Loucy (cell line): Measurements from ENCODE around the gene KPNB1.

ENCODE experiments used
- H2AFZ ChIP-seq: fragments of 200-600 bp; sonication (generic); 2 replicates; pipeline ENCODE4 v1.6.0; 2016; ENCODE audit warnings: antibody characterized with exemption, mild to moderate bottlenecking, low read length, moderate library complexity
- H3F3A ChIP-seq: fragments of 200-600 bp; 2 replicates; pipeline ENCODE4 v1.6.0; 2016; ENCODE audit warnings: antibody characterized with exemption, low read depth, mild to moderate bottlenecking
- H3K27me3 ChIP-seq: fragments of 200-600 bp; sonication (generic); 2 replicates; pipeline ENCODE4 v1.6.1; 2014; ENCODE audit warnings: low read length, mild to moderate bottlenecking; ENCODE audit not compliant: insufficient read depth, poor library complexity, severe bottlenecking
- H3K36me3 ChIP-seq: fragments of 200-600 bp; sonication (generic); 2 replicates; pipeline ENCODE4 v1.6.1; 2016; ENCODE audit warnings: low read length; ENCODE audit not compliant: insufficient read depth
- H3K4me1 ChIP-seq: fragments of 200-600 bp; sonication (generic); 2 replicates; pipeline ENCODE4 v1.5.1; 2014; ENCODE audit warnings: low read length, mild to moderate bottlenecking; ENCODE audit not compliant: insufficient read depth, poor library complexity, severe bottlenecking
- H3K4me2 ChIP-seq: fragments of 200-600 bp; sonication (generic); 2 replicates; pipeline ENCODE4 v1.6.0; 2014; ENCODE audit warnings: antibody characterized with exemption, low read length, low read depth, mild to moderate bottlenecking; ENCODE audit not compliant: poor library complexity, severe bottlenecking
- H3K4me3 ChIP-seq: fragments of 200-600 bp; sonication (generic); 2 replicates; pipeline ENCODE4 v1.5.1; 2014; ENCODE audit warnings: low read length, mild to moderate bottlenecking, mixed read lengths; ENCODE audit not compliant: poor library complexity, severe bottlenecking
- H3K79me2 ChIP-seq: fragments of 200-600 bp; sonication (generic); 2 replicates; pipeline ENCODE4 v1.6.1; 2014; ENCODE audit warnings: low read length; ENCODE audit not compliant: insufficient read depth
- H3K9ac ChIP-seq: fragments of 200-600 bp; sonication (generic); 2 replicates; pipeline ENCODE4 v1.6.0; 2014; ENCODE audit warnings: mild to moderate bottlenecking, low read depth, low read length, moderate library complexity; ENCODE audit not compliant: poor library complexity, severe bottlenecking
- H3K9me2 ChIP-seq: fragments of 200-600 bp; sonication (generic); replicated peaks from 2 replicates; pipeline ENCODE4 v1.6.1; 2016; ENCODE audit warnings: low read depth, low read length, mixed read lengths
- H3K9me3 ChIP-seq: fragments of 200-600 bp; sonication (generic); 2 replicates; pipeline ENCODE4 v1.6.1; 2014; ENCODE audit warnings: mild to moderate bottlenecking, antibody characterized with exemption, low read length, low read depth; ENCODE audit not compliant: insufficient read depth
- H4K20me1 ChIP-seq: fragments of 200-600 bp; sonication (generic); 2 replicates; pipeline ENCODE4 v1.6.0; 2014; ENCODE audit warnings: antibody characterized with exemption, low read length, mild to moderate bottlenecking; ENCODE audit not compliant: insufficient read depth, poor library complexity, severe bottlenecking
- CTCF ChIP-seq: fragments of 200-600 bp; sonication (generic); conservative IDR thresholded peaks from 2 replicates; pipeline ENCODE4 v1.5.1; 2014; ENCODE audit warnings: mild to moderate bottlenecking, antibody characterized with exemption, low read length
- EZH2phosphoT487 ChIP-seq: fragments of 200-600 bp; IDR thresholded peaks from 2 replicates; pipeline ENCODE4 v1.6.1; 2018; ENCODE audit warnings: antibody characterized with exemption, mild to moderate bottlenecking, moderate library complexity, borderline replicate concordance

The KPNB1 gene

GRCh38 chr17:47660064-47660492 lies 10.4 kb downstream of the KPNB1 start:
- no peak for TF ChIP-seq CTCF
- no peak for TF ChIP-seq EZH2phosphoT487
- Histone ChIP-seq H4K20me1 (peaks cover 71% of the 10 kb centered on the region), H2AFZ (no peak overlapping the region), H3F3A (peaks cover 11% of the 10 kb centered on the region), H3K27me3 (no peaks in the 10 kb centered on the region), H3K36me3 (peaks cover 94% of the 10 kb centered on the region), H3K4me1 (peaks cover 6% of the 10 kb centered on the region), H3K9me3 (no peaks in the 10 kb centered on the region), H3K9ac (no peak overlapping the region), H3K79me2 (peaks cover 60% of the 10 kb centered on the region), H3K9me2 (no peaks in the 10 kb centered on the region), H3K4me3 (no peak overlapping the region), H3K4me2 (peak overlapping the region; percentile 32)

GRCh38 chr17:47663912-47664623 lies 14.3 kb downstream of the KPNB1 start:
- TF ChIP-seq EZH2phosphoT487, result no peak
- peak; percentile 84 for TF ChIP-seq CTCF
- Histone ChIP-seq H3K9ac (no peak overlapping the region), H3K9me2 (no peaks in the 10 kb centered on the region), H3K4me2 (no peak overlapping the region), H3K4me3 (no peak overlapping the region), H3K9me3 (no peaks in the 10 kb centered on the region), H3K27me3 (no peaks in the 10 kb centered on the region), H3F3A (peaks cover 11% of the 10 kb centered on the region), H3K36me3 (peaks cover 88% of the 10 kb centered on the region), H4K20me1 (peaks cover 53% of the 10 kb centered on the region), H2AFZ (no peak overlapping the region), H3K4me1 (no peaks in the 10 kb centered on the region), H3K79me2 (peaks cover 43% of the 10 kb centered on the region)

DNA sequence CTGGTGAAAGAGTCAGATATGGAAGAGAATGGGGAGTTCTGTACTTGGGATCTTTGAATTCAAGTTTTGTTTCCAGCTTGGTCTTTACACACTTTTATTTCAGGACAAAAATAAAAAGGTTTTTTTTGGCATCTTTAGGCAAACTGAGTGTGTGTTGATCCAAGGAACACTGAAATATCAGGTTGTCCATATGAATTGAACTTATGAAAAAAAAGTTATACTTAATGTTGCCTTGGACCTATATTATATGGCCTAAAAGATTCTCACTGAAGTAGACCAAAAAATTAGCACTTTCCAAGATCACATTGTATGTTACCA lies 14.9 kb downstream of the KPNB1 start:
- Histone ChIP-seq H3K9ac (no peak overlapping the region), H2AFZ (no peak overlapping the region), H3F3A (peaks cover 11% of the 10 kb centered on the region), H3K9me3 (no peaks in the 10 kb centered on the region), H3K79me2 (peaks cover 43% of the 10 kb centered on the region), H3K27me3 (no peaks in the 10 kb centered on the region), H4K20me1 (peaks cover 49% of the 10 kb centered on the region), H3K9me2 (no peaks in the 10 kb centered on the region), H3K4me2 (no peak overlapping the region), H3K36me3 (peaks cover 91% of the 10 kb centered on the region), H3K4me3 (no peak overlapping the region), H3K4me1 (peaks cover 3% of the 10 kb centered on the region)
- TF ChIP-seq EZH2phosphoT487 (no peak), CTCF (no peak)
